HG03439 (cell line): ENCODE results near the gene COL2A1.
"Not testable (repeated sequence)": the region's sequence is repeated elsewhere in the genome, so short reads cannot be mapped to it uniquely, and the experiment has no call there.

Source experiments
- ATAC-seq: cut with Tn5 transposase; IDR thresholded peaks from one replicate; pipeline ENCODE4 v1.9.1; 2021; ENCODE audit warnings: mild to moderate bottlenecking, moderate library complexity; ENCODE audit not compliant: unreplicated experiment

Gene COL2A1

GRCh38 chr12:47978598-47978873, 25.7 kb downstream of the COL2A1 start:
- no peak for ATAC-seq

- ATAC-seq: no peak
Measured at GRCh38 chr12:47977772-47978597, 26.3 kb downstream of the COL2A1 start.

- ATAC-seq: no peak
Measured at GRCh38 chr12:47977046-47977771, 27.1 kb downstream of the COL2A1 start.

- no peak for ATAC-seq
Measured at GRCh38 chr12:47975816-47976215, 28.5 kb downstream of the COL2A1 start.

GRCh38 chr12:47975036-47975620, 29.1 kb downstream of the COL2A1 start:
- no peak for ATAC-seq

GRCh38 chr12:47973870-47974269, 30.4 kb downstream of the COL2A1 start:
- ATAC-seq: no peak

GRCh38 chr12:47972895-47973294, 31.4 kb downstream of the COL2A1 start:
- no peak for ATAC-seq

- no peak for ATAC-seq
Measured at GRCh38 chr12:47970843-47971242, 33.4 kb downstream of the COL2A1 start.

GRCh38 chr12:47969845-47970244, 34.4 kb downstream of the COL2A1 start:
- ATAC-seq: no peak

GRCh38 chr12:47967461-47968321, 36.6 kb downstream of the COL2A1 start:
- ATAC-seq: no peak

GRCh38 chr12:47965581-47965980, 38.7 kb downstream of the COL2A1 start:
- ATAC-seq: no peak

GRCh38 chr12:47964106-47964728, 40.1 kb downstream of the COL2A1 start:
- no peak for ATAC-seq

- ATAC-seq: peak; percentile 95
Measured at GRCh38 chr12:47963340-47964040, 40.8 kb downstream of the COL2A1 start, which contains the start of gene TMEM106C. TSS of gene TMEM106C (plus strand) at chr12:47963596. CDS start at chr12:47964237, 641 bp downstream.

GRCh38 chr12:47962198-47962597, 42.1 kb downstream of the COL2A1 start:
- ATAC-seq: no peak

GRCh38 chr12:47957671-47958070, 46.6 kb downstream of the COL2A1 start:
- ATAC-seq: not testable (repeated sequence)

GRCh38 chr12:47955059-47955458, 49.2 kb downstream of the COL2A1 start:
- ATAC-seq: no peak

- no peak for ATAC-seq
Measured at GRCh38 chr12:47954467-47955045, 49.7 kb downstream of the COL2A1 start.

- no peak for ATAC-seq
Measured at GRCh38 chr12:47954058-47954457, 50.2 kb downstream of the COL2A1 start.

- ATAC-seq: no peak
Measured at GRCh38 chr12:47950856-47951468, 53.3 kb downstream of the COL2A1 start.
